Breast epithelium (tissue), 3 donors: ENCODE measurements around the gene MAP3K5.

ENCODE experiments used
- CTCF ChIP-seq, 3 donors: fragments of 450-650 bp; IDR thresholded peaks; one replicate each; pipeline ENCODE4 v1.5.1; 2016 to 2017; ENCODE audit warnings: antibody characterized with exemption in 3 of 3, mild to moderate bottlenecking in 3 of 3, moderate library complexity in 3 of 3
- POLR2AphosphoS5 ChIP-seq, 3 donors: sonication (generic); formaldehyde crosslinking; IDR thresholded peaks; one replicate each; pipeline ENCODE4 v1.6.1; 2017; ENCODE audit warnings: antibody characterized with exemption in 3 of 3

- TF ChIP-seq POLR2AphosphoS5 (IDR thresholded peaks at IDR 0.05) (no peak), CTCF (IDR thresholded peaks at IDR 0.05) (no peak)
These were observed 187.9 kb downstream of the MAP3K5 start for GRCh38 chr6:136604328-136604825.
